WTC11 (cell line): ENCODE data around the gene ADGRL3. TPM values are rescaled to one million over a fixed set of nuclear protein-coding genes. Genes with fewer than 3 reads are reported as not detected.

Experiments
- ATAC-seq: fragments of 200-7000 bp; cut with Tn5 transposase; 2 replicates; pipeline ENCODE4 v1.10.0; 2021; ENCODE audit warnings: mild to moderate bottlenecking, moderate library complexity
- CTCF ChIA-PET: fragments of 300-600 bp; sonication (Branson Sonifier 250); formaldehyde crosslinking; loops from one replicate; lab custom pipeline; 2021; ENCODE audit warnings: antibody characterized with exemption; lab: Charles Lee
- POLR2A ChIA-PET: fragments of 350-600 bp; sonication (Branson Sonifier 250); formaldehyde crosslinking; loops from one replicate; lab custom pipeline; 2021; ENCODE audit warnings: antibody characterized with exemption; lab: Charles Lee
- DNase-seq: peaks from one replicate; pipeline ENCODE4 v3.0.0; 2021; ENCODE audit warnings: low spot score
- H3K27ac Mint-ChIP-seq: 2 replicates; pipeline ENCODE4 v1.8.0; 2021; ENCODE audit warnings: mixed read lengths
- H3K27me3 Mint-ChIP-seq: 2 replicates; pipeline ENCODE4 v1.8.0; 2021; ENCODE audit warnings: low read depth, mild to moderate bottlenecking, moderate library complexity, mixed read lengths
- H3K36me3 Mint-ChIP-seq: 2 replicates; pipeline ENCODE4 v1.8.0; 2021; ENCODE audit warnings: mixed read lengths
- H3K4me1 Mint-ChIP-seq: 2 replicates; pipeline ENCODE4 v1.8.0; 2022; ENCODE audit warnings: mixed read lengths
- H3K4me3 Mint-ChIP-seq: 2 replicates; pipeline ENCODE4 v1.8.0; 2021; ENCODE audit warnings: mild to moderate bottlenecking, moderate library complexity, mixed read lengths
- H3K9me3 Mint-ChIP-seq: 2 replicates; pipeline ENCODE4 v1.8.0; 2021; ENCODE audit warnings: mixed read lengths
- ATF1 ChIP-seq: sonication (generic); formaldehyde crosslinking; IDR thresholded peaks from 2 replicates; pipeline ENCODE4 v1.8.1; 2023; ENCODE audit warnings: mild to moderate bottlenecking, moderate library complexity, missing genetic modification reagents
- ATF6 ChIP-seq: sonication (generic); formaldehyde crosslinking; IDR thresholded peaks from 2 replicates; pipeline ENCODE4 v1.8.1; 2023; ENCODE audit warnings: mild to moderate bottlenecking, missing genetic modification reagents
- CDX4 ChIP-seq: fragments of 250-450 bp; sonication (Bioruptor Pico); IDR thresholded peaks from 2 replicates; pipeline ENCODE4 v1.9.0; 2021; ENCODE audit warnings: moderate library complexity, mild to moderate bottlenecking, inconsistent platforms, borderline replicate concordance
- E2F4 ChIP-seq: sonication (generic); formaldehyde crosslinking; IDR thresholded peaks from 2 replicates; pipeline ENCODE4 v1.8.1; 2022; ENCODE audit warnings: low read depth, mild to moderate bottlenecking, moderate library complexity, missing genetic modification reagents, borderline replicate concordance
- FOXP1 ChIP-seq: sonication (generic); formaldehyde crosslinking; IDR thresholded peaks from 2 replicates; pipeline ENCODE4 v1.8.0; 2022; ENCODE audit warnings: missing genetic modification reagents, mild to moderate bottlenecking, moderate library complexity, borderline replicate concordance
- FOXP4 ChIP-seq: sonication (generic); formaldehyde crosslinking; IDR thresholded peaks from 2 replicates; pipeline ENCODE4 v1.8.0; 2022; ENCODE audit warnings: mild to moderate bottlenecking, missing genetic modification reagents
- JAZF1 ChIP-seq: fragments of 250-450 bp; sonication (Bioruptor Pico); IDR thresholded peaks from 2 replicates; pipeline ENCODE4 v1.9.0; 2021; ENCODE audit warnings: moderate library complexity, mild to moderate bottlenecking, inconsistent platforms
- RELA ChIP-seq: sonication (generic); formaldehyde crosslinking; IDR thresholded peaks from 2 replicates; pipeline ENCODE4 v1.8.1; 2022; ENCODE audit warnings: missing genetic modification reagents, mild to moderate bottlenecking, borderline replicate concordance
- STAT6 ChIP-seq: sonication (generic); formaldehyde crosslinking; conservative IDR thresholded peaks from 2 replicates; pipeline ENCODE4 v1.8.1; 2023; ENCODE audit warnings: mild to moderate bottlenecking, low read depth, missing genetic modification reagents, moderate library complexity
- USF2 ChIP-seq: sonication (generic); formaldehyde crosslinking; IDR thresholded peaks from 2 replicates; pipeline ENCODE4 v1.8.1; 2023; ENCODE audit warnings: mild to moderate bottlenecking, missing genetic modification reagents, moderate library complexity
- ZBTB21 ChIP-seq: sonication (generic); formaldehyde crosslinking; IDR thresholded peaks from 2 replicates; pipeline ENCODE4 v1.8.1; 2023; ENCODE audit warnings: mild to moderate bottlenecking, missing genetic modification reagents, borderline replicate concordance
- ZBTB43 ChIP-seq: sonication (generic); formaldehyde crosslinking; IDR thresholded peaks from 2 replicates; pipeline ENCODE4 v1.8.1; 2023; ENCODE audit warnings: mild to moderate bottlenecking, missing genetic modification reagents
- ZNF263 ChIP-seq: sonication (generic); formaldehyde crosslinking; IDR thresholded peaks from 2 replicates; pipeline ENCODE4 v1.8.1; 2022; ENCODE audit warnings: low read depth, mild to moderate bottlenecking, moderate library complexity, missing genetic modification reagents
- ZNF317 ChIP-seq: sonication (generic); formaldehyde crosslinking; IDR thresholded peaks from 2 replicates; pipeline ENCODE4 v1.8.1; 2023; ENCODE audit warnings: low read depth, mild to moderate bottlenecking, moderate library complexity, missing genetic modification reagents, borderline replicate concordance
- ZNF532 ChIP-seq: fragments of 250-450 bp; sonication (Bioruptor Pico); IDR thresholded peaks from 2 replicates; pipeline ENCODE4 v1.9.0; 2021; ENCODE audit warnings: mild to moderate bottlenecking, borderline replicate concordance
- total RNA-seq: library from RNA; stranded (reverse); gene quantifications from 3 replicates; pipeline ENCODE4 v1.2.3, GENCODE V29; 2021

The ADGRL3 gene
- total RNA-seq, 1 experiment from 2014 or later = 8.7 TPM

- H3K9me3 Mint-ChIP-seq = peaks cover 19% of the 10 kb centered on the region
- no peaks in the 10 kb centered on the region for H3K4me1 Mint-ChIP-seq
- no peaks in the 10 kb centered on the region; the same call in 1 of the 2 replicates for H3K27me3 Mint-ChIP-seq
- H3K36me3 Mint-ChIP-seq = peaks cover 10% of the 10 kb centered on the region
- DNase-seq (no peak), ATAC-seq (no peak)
- CTCF ChIA-PET = no interaction called here
- no peak overlapping the region for H3K27ac Mint-ChIP-seq
- no peak overlapping the region for H3K4me3 Mint-ChIP-seq
- POLR2A ChIA-PET = no interaction called here
- no peak for TF ChIP-seq ZNF532
- TF ChIP-seq ZNF263 (CRISPR knock-in tag) = no peak
- TF ChIP-seq JAZF1 (CRISPR knock-in tag) = no peak
- TF ChIP-seq RELA (CRISPR knock-in tag) = no peak
- no peak for TF ChIP-seq FOXP4 (CRISPR knock-in tag)
- no peak for TF ChIP-seq ATF1 (CRISPR knock-in tag)
- no peak for TF ChIP-seq ZBTB21 (CRISPR knock-in tag)
- TF ChIP-seq FOXP1 (CRISPR knock-in tag) = no peak
- no peak for TF ChIP-seq ZBTB43 (CRISPR knock-in tag)
- TF ChIP-seq STAT6 (CRISPR knock-in tag) = no peak
- no peak for TF ChIP-seq ATF6
- no peak for TF ChIP-seq USF2
- no peak for TF ChIP-seq ZNF317 (CRISPR knock-in tag)
- no peak for TF ChIP-seq CDX4 (CRISPR knock-in tag)
- no peak for TF ChIP-seq E2F4
Observed at GRCh38 chr4:62096881-62097280, 896.8 kb downstream of the ADGRL3 start.
